H1 (cell line): Measurements from ENCODE around the gene TMPRSS2. TPM values are rescaled to one million over a fixed set of nuclear protein-coding genes. Genes with fewer than 3 reads are reported as not detected.

Source experiments
- polyA plus RNA-seq, 7 experiments: library from polyadenylated mRNA; depleted of rRNA in 3 of 7; stranded (reverse) in 5 of 7; unstranded in 2 of 7; fragments of >200 nt in 5 of 7; fragments of 200-250 nt in 2 of 7; gene quantifications; 1 replicate in 5 of 7; 2 replicates in 1 of 7; 4 replicates in 1 of 7; pipeline versions ENCODE4 v1.2.1 to v1.2.3, GENCODE V29; 2011 to 2013; ENCODE audit warnings: missing spikeins in 2 of 7, mixed read lengths in 2 of 7
- total RNA-seq: library from RNA; stranded (reverse); fragmentation: NEBNext Ultra II Directional; extraction: Animal tissue kit (Norgen Biotek cat#: 25700); gene quantifications from 2 replicates; pipeline ENCODE4 v1.2.1, GENCODE V29; 2021
- TF ChIP-seq, protein P1 (sequence below): IDR thresholded peaks from 2 replicates; pipeline ENCODE4 v1.6.1; 2011; ENCODE audit warnings: low read length, improper control_type of control experiment

TMPRSS2 gene
- total and polyA plus RNA-seq, 2 of the 8 experiments (the other 6 are each of a cell fraction or from before 2014, with no cell fraction given), result 9.2 to 11.0 TPM

DNA sequence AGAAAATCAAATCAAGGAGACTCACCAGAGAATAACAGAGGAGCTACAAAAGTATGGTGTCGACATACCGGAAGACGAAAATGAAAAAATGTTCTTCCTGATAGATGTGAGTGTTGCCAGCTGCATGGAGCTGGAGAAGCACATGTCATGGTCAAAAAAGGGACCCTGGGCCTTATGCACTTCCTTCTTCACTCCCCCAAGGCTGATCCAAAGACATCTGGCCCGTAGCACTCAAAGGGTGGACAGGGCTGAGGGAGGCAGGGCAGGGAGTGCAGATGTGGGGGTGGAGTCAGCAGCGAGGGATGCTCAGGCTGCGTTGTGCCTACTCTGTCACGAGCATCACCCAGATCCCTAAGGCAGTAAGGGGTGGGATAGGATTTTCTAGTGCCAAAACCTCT is 62.5 kb downstream of the TMPRSS2 start (continued):
- TF ChIP-seq, protein P1, sequence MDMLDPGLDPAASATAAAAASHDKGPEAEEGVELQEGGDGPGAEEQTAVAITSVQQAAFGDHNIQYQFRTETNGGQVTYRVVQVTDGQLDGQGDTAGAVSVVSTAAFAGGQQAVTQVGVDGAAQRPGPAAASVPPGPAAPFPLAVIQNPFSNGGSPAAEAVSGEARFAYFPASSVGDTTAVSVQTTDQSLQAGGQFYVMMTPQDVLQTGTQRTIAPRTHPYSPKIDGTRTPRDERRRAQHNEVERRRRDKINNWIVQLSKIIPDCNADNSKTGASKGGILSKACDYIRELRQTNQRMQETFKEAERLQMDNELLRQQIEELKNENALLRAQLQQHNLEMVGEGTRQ, result no peak
